Stimulated activated CD8-positive, alpha-beta memory T cell treated with anti-CD3 and anti-CD28 coated beads, Interleukin-7, amount 100 ng/mL, for 48 hours (primary cell): ENCODE results near the gene ITIH6.
A peak's percentile ranks its signal among the peaks of the same experiment; 100 is the strongest.
"Not testable (repeated sequence)": the region's sequence is repeated elsewhere in the genome, so short reads cannot be mapped to it uniquely, and the experiment has no call there.

Source experiments
- DNase-seq, 2 donors: peaks; one replicate each; pipeline ENCODE4 v3.0.0-alpha.2; 2020; ENCODE audit warnings: low read depth in 1 of 2; ENCODE audit errors: extremely low read depth in 1 of 2

ITIH6 gene

GRCh38 chrX:54808605-54809483 lies 10.8 kb upstream of the ITIH6 start:
- peak; percentile 64 to 84 for DNase-seq

- no peak for DNase-seq
Measured at GRCh38 chrX:54808109-54808604, 10.1 kb upstream of the ITIH6 start.

GRCh38 chrX:54807524-54808108 lies 9.6 kb upstream of the ITIH6 start, which contains the start of gene MAGED2:
Gene MAGED2 (plus strand): TSS chrX:54807745. CDS start chrX:54809332, 1,587 bp downstream.
- no peak for DNase-seq

- DNase-seq = no peak
Measured at GRCh38 chrX:54799046-54799445, 991 bp upstream of the ITIH6 start.

GRCh38 chrX:54794795-54795194 lies 3.3 kb downstream of the ITIH6 start:
- DNase-seq = no peak

GRCh38 chrX:54794028-54794427 lies 4.0 kb downstream of the ITIH6 start:
- no peak for DNase-seq

GRCh38 chrX:54789405-54789804 lies 8.7 kb downstream of the ITIH6 start:
- not testable (repeated sequence) for DNase-seq

GRCh38 chrX:54788446-54788845 lies 9.6 kb downstream of the ITIH6 start:
- DNase-seq = no peak

- DNase-seq = no peak
Measured at GRCh38 chrX:54786967-54787366, 11.1 kb downstream of the ITIH6 start.

- no peak for DNase-seq
Measured at GRCh38 chrX:54785901-54786300, 12.2 kb downstream of the ITIH6 start.

GRCh38 chrX:54776987-54777672 lies 20.9 kb downstream of the ITIH6 start:
- DNase-seq = no peak

- DNase-seq = no peak
Measured at GRCh38 chrX:54776061-54776460, 22.0 kb downstream of the ITIH6 start.

GRCh38 chrX:54774391-54775094 lies 23.5 kb downstream of the ITIH6 start:
- not testable (repeated sequence) for DNase-seq

- no peak for DNase-seq
Measured at GRCh38 chrX:54758114-54759055, 39.7 kb downstream of the ITIH6 start.

GRCh38 chrX:54754854-54755253 lies 43.2 kb downstream of the ITIH6 start:
- DNase-seq = no peak

GRCh38 chrX:54748626-54749025 lies 49.4 kb downstream of the ITIH6 start:
- no peak for DNase-seq

- no peak for DNase-seq
Measured at GRCh38 chrX:54747733-54748393, 50.2 kb downstream of the ITIH6 start.

- DNase-seq = no peak
Measured at GRCh38 chrX:54746928-54747327, 51.1 kb downstream of the ITIH6 start.

GRCh38 chrX:54745676-54746075 lies 52.4 kb downstream of the ITIH6 start:
- DNase-seq = no peak
